ENCODE data around the gene FAM78A.
"Not testable (repeated sequence)": the region's sequence is repeated elsewhere in the genome, so short reads cannot be mapped to it uniquely, and the experiment has no call there.

The FAM78A gene

GRCh38 chr9:131236161-131236560 lies 40.1 kb downstream of the FAM78A start:
- DNase-seq = no peak

GRCh38 chr9:131235480-131235851 lies 40.8 kb downstream of the FAM78A start:
- DNase-seq = no peak

GRCh38 chr9:131234799-131235479 lies 41.4 kb downstream of the FAM78A start:
- DNase-seq = no peak

- DNase-seq = no peak
These were observed 42.3 kb downstream of the FAM78A start for GRCh38 chr9:131233995-131234394.

GRCh38 chr9:131233556-131233955 lies 42.8 kb downstream of the FAM78A start:
- DNase-seq = no peak

GRCh38 chr9:131228988-131229387 lies 47.3 kb downstream of the FAM78A start:
- DNase-seq = no peak

GRCh38 chr9:131227959-131228460 lies 48.3 kb downstream of the FAM78A start:
- no peak for DNase-seq

- DNase-seq = no peak
These were observed 49.0 kb downstream of the FAM78A start for GRCh38 chr9:131227112-131227958.

GRCh38 chr9:131226226-131226625 lies 50.1 kb downstream of the FAM78A start:
- no peak for DNase-seq

- no peak for DNase-seq
These were observed 53.9 kb downstream of the FAM78A start for GRCh38 chr9:131222460-131222859.

GRCh38 chr9:131220485-131220884 lies 55.8 kb downstream of the FAM78A start:
- DNase-seq = no peak

- DNase-seq = no peak
These were observed 57.9 kb downstream of the FAM78A start for GRCh38 chr9:131218370-131218769.

GRCh38 chr9:131217331-131218031 lies 58.8 kb downstream of the FAM78A start:
- no peak for DNase-seq

GRCh38 chr9:131216806-131217205 lies 59.5 kb downstream of the FAM78A start:
- DNase-seq = no peak

GRCh38 chr9:131214876-131215275 lies 61.4 kb downstream of the FAM78A start:
- DNase-seq = no peak

GRCh38 chr9:131214286-131214856 lies 61.9 kb downstream of the FAM78A start:
- no peak for DNase-seq

- DNase-seq = not testable (repeated sequence)
These were observed 64.4 kb downstream of the FAM78A start for GRCh38 chr9:131211920-131212319.
